ENCODE measurements around the gene MATCAP1. TPM values are rescaled to one million over a fixed set of nuclear protein-coding genes. Genes with fewer than 3 reads are reported as not detected.
A peak's percentile ranks its signal among the peaks of the same experiment; 100 is the strongest.

The MATCAP1 gene
- total and polyA plus RNA-seq, 2 of the 13 experiments (the other 11 are each of a cell fraction or from before 2014, with no cell fraction given): 11.2 to 24.5 TPM

- TF ChIP-seq ZNF674 (CRISPR knock-in tag; IDR thresholded peaks at IDR 0.05; ENCODE audit: low read depth) (no peak), NFE2L1 (CRISPR knock-in tag; IDR thresholded peaks at IDR 0.05; ENCODE audit: borderline replicate concordance) (peak; percentile 94), SOX6 (IDR thresholded peaks at IDR 0.05) (no peak), SOX6 (CRISPR knock-in tag; IDR thresholded peaks at IDR 0.05) (peak; percentile 45; the same call in 1 of the 2 replicates), ZNF331 (CRISPR knock-in tag; IDR thresholded peaks at IDR 0.05) (peak; percentile 42; the same call in 1 of the 2 replicates), FOXA1 (IDR thresholded peaks at IDR 0.05) (no peak), FOXA1 (CRISPR knock-in tag; IDR thresholded peaks at IDR 0.05) (no peak), DNMT3B (CRISPR knock-in tag; conservative IDR thresholded peaks at IDR 0.05) (peak; percentile 62; the same call in 1 of the 2 replicates), CCDC6 (CRISPR knock-in tag; IDR thresholded peaks at IDR 0.05) (no peak), CBX2 (IDR thresholded peaks at IDR 0.05; ENCODE audit: low read depth, low read length) (no peak), CBX2 (CRISPR knock-in tag; IDR thresholded peaks at IDR 0.05; ENCODE audit: low read depth) (no peak), GABPB1 (CRISPR knock-in tag; IDR thresholded peaks at IDR 0.05) (peak; percentile 46), SP2 (CRISPR knock-in tag; IDR thresholded peaks at IDR 0.05) (no peak), ZNF570 (CRISPR knock-in tag; IDR thresholded peaks at IDR 0.05; ENCODE audit: borderline replicate concordance) (no peak), ZNF891 (CRISPR knock-in tag; IDR thresholded peaks at IDR 0.05) (0 out of 2 replicates have a peak, but pooled peaks have one; percentile 25), ZNF883 (CRISPR knock-in tag; IDR thresholded peaks at IDR 0.05; ENCODE audit: not compliant biosample characterization) (peak; percentile 25)
- TF ChIP-seq, protein P1, sequence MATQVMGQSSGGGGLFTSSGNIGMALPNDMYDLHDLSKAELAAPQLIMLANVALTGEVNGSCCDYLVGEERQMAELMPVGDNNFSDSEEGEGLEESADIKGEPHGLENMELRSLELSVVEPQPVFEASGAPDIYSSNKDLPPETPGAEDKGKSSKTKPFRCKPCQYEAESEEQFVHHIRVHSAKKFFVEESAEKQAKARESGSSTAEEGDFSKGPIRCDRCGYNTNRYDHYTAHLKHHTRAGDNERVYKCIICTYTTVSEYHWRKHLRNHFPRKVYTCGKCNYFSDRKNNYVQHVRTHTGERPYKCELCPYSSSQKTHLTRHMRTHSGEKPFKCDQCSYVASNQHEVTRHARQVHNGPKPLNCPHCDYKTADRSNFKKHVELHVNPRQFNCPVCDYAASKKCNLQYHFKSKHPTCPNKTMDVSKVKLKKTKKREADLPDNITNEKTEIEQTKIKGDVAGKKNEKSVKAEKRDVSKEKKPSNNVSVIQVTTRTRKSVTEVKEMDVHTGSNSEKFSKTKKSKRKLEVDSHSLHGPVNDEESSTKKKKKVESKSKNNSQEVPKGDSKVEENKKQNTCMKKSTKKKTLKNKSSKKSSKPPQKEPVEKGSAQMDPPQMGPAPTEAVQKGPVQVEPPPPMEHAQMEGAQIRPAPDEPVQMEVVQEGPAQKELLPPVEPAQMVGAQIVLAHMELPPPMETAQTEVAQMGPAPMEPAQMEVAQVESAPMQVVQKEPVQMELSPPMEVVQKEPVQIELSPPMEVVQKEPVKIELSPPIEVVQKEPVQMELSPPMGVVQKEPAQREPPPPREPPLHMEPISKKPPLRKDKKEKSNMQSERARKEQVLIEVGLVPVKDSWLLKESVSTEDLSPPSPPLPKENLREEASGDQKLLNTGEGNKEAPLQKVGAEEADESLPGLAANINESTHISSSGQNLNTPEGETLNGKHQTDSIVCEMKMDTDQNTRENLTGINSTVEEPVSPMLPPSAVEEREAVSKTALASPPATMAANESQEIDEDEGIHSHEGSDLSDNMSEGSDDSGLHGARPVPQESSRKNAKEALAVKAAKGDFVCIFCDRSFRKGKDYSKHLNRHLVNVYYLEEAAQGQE (IDR thresholded peaks at IDR 0.05; ENCODE audit: borderline replicate concordance in 1 of 2, low read depth in 1 of 2, low read length in 2 of 2): peak in 1 of 2 experiments; percentile 35; a peak in 1 of 4 replicates
- TF ChIP-seq, protein P2, sequence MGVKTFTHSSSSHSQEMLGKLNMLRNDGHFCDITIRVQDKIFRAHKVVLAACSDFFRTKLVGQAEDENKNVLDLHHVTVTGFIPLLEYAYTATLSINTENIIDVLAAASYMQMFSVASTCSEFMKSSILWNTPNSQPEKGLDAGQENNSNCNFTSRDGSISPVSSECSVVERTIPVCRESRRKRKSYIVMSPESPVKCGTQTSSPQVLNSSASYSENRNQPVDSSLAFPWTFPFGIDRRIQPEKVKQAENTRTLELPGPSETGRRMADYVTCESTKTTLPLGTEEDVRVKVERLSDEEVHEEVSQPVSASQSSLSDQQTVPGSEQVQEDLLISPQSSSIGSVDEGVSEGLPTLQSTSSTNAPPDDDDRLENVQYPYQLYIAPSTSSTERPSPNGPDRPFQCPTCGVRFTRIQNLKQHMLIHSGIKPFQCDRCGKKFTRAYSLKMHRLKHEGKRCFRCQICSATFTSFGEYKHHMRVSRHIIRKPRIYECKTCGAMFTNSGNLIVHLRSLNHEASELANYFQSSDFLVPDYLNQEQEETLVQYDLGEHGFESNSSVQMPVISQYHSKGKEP (CRISPR knock-in tag; IDR thresholded peaks at IDR 0.05): peak; percentile 59; the same call in 1 of the 2 replicates
- TF ChIP-seq, protein P3, sequence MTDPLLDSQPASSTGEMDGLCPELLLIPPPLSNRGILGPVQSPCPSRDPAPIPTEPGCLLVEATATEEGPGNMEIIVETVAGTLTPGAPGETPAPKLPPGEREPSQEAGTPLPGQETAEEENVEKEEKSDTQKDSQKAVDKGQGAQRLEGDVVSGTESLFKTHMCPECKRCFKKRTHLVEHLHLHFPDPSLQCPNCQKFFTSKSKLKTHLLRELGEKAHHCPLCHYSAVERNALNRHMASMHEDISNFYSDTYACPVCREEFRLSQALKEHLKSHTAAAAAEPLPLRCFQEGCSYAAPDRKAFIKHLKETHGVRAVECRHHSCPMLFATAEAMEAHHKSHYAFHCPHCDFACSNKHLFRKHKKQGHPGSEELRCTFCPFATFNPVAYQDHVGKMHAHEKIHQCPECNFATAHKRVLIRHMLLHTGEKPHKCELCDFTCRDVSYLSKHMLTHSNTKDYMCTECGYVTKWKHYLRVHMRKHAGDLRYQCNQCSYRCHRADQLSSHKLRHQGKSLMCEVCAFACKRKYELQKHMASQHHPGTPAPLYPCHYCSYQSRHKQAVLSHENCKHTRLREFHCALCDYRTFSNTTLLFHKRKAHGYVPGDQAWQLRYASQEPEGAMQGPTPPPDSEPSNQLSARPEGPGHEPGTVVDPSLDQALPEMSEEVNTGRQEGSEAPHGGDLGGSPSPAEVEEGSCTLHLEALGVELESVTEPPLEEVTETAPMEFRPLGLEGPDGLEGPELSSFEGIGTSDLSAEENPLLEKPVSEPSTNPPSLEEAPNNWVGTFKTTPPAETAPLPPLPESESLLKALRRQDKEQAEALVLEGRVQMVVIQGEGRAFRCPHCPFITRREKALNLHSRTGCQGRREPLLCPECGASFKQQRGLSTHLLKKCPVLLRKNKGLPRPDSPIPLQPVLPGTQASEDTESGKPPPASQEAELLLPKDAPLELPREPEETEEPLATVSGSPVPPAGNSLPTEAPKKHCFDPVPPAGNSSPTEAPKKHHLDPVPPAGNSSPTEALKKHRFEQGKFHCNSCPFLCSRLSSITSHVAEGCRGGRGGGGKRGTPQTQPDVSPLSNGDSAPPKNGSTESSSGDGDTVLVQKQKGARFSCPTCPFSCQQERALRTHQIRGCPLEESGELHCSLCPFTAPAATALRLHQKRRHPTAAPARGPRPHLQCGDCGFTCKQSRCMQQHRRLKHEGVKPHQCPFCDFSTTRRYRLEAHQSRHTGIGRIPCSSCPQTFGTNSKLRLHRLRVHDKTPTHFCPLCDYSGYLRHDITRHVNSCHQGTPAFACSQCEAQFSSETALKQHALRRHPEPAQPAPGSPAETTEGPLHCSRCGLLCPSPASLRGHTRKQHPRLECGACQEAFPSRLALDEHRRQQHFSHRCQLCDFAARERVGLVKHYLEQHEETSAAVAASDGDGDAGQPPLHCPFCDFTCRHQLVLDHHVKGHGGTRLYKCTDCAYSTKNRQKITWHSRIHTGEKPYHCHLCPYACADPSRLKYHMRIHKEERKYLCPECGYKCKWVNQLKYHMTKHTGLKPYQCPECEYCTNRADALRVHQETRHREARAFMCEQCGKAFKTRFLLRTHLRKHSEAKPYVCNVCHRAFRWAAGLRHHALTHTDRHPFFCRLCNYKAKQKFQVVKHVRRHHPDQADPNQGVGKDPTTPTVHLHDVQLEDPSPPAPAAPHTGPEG (CRISPR knock-in tag; IDR thresholded peaks at IDR 0.05): no peak
These were observed 13.4 kb downstream of the MATCAP1 start, which contains the start of gene NOL3 (continued) for GRCh38 chr16:67170168-67170948.

Data from HepG2 (cell line).